CD4-positive, alpha-beta T cell treated with Interleukin-21 for 1 hour (primary cell): ENCODE data around the gene PRTN3.
A peak's percentile ranks its signal among the peaks of the same experiment; 100 is the strongest.
"Not testable (repeated sequence)": the region's sequence is repeated elsewhere in the genome, so short reads cannot be mapped to it uniquely, and the experiment has no call there.

Experiments used
- DNase-seq: peaks from one replicate; pipeline ENCODE4 v3.0.0-alpha.2; 2020

Gene PRTN3

GRCh38 chr19:849195-849594 is 8.4 kb downstream of the PRTN3 start:
- DNase-seq, result not testable (repeated sequence)

- DNase-seq, result no peak
These were observed 9.6 kb downstream of the PRTN3 start for GRCh38 chr19:850221-850978.

- no peak for DNase-seq
These were observed 10.2 kb downstream of the PRTN3 start for GRCh38 chr19:850979-851335.

- no peak for DNase-seq
These were observed 11.6 kb downstream of the PRTN3 start, which contains the start of gene ELANE for GRCh38 chr19:852136-853013. Gene ELANE (plus strand): TSS chr19:852303. CDS start chr19:852329, 26 bp downstream.

- no peak for DNase-seq
These were observed 12.3 kb downstream of the PRTN3 start for GRCh38 chr19:853014-853585.

- not testable (repeated sequence) for DNase-seq
These were observed 12.9 kb downstream of the PRTN3 start for GRCh38 chr19:853614-854220.

GRCh38 chr19:854549-854948 is 13.8 kb downstream of the PRTN3 start:
- DNase-seq, result no peak

- no peak for DNase-seq
These were observed 14.3 kb downstream of the PRTN3 start for GRCh38 chr19:855142-855541.

GRCh38 chr19:855566-856120 is 14.8 kb downstream of the PRTN3 start:
- no peak for DNase-seq

GRCh38 chr19:858284-858683 is 17.5 kb downstream of the PRTN3 start:
- DNase-seq, result no peak

- DNase-seq, result no peak
These were observed 18.4 kb downstream of the PRTN3 start, which contains the start of gene CFD for GRCh38 chr19:858868-859843. Gene CFD (plus strand): TSS chr19:859664. CDS start chr19:859690, 26 bp downstream.

GRCh38 chr19:861141-861755 is 20.4 kb downstream of the PRTN3 start:
- DNase-seq, result no peak

GRCh38 chr19:861756-862580 is 21.2 kb downstream of the PRTN3 start:
- DNase-seq, result peak; percentile 65

GRCh38 chr19:862581-863314 is 21.9 kb downstream of the PRTN3 start:
- DNase-seq, result peak; percentile 85

- no peak for DNase-seq
These were observed 22.5 kb downstream of the PRTN3 start for GRCh38 chr19:863315-863620.

GRCh38 chr19:866769-867300 is 26.0 kb downstream of the PRTN3 start:
- DNase-seq, result no peak

- DNase-seq, result no peak
These were observed 26.5 kb downstream of the PRTN3 start for GRCh38 chr19:867301-867793.

- no peak for DNase-seq
These were observed 27.2 kb downstream of the PRTN3 start for GRCh38 chr19:867855-868457.
